Sigmoid colon (tissue), 7 donors: Measurements from ENCODE around the gene GATA5. TPM values are rescaled to one million over a fixed set of nuclear protein-coding genes. Genes with fewer than 3 reads are reported as not detected.

Experiments
- DNase-seq: peaks from one replicate; pipeline ENCODE4 v3.0.0-alpha.2; 2019
- H3K27ac ChIP-seq, 4 donors: fragments of 200-600 bp; sonication (generic); one replicate each; pipeline ENCODE4 v1.5.1; 2016 to 2019; ENCODE audit warnings: mild to moderate bottlenecking in 1 of 4
- H3K27me3 ChIP-seq, 3 donors: fragments of 200-600 bp; sonication (generic); one replicate each; pipeline ENCODE4 v1.5.1; 2019; ENCODE audit warnings: mild to moderate bottlenecking in 1 of 3
- H3K36me3 ChIP-seq, 4 donors: fragments of 200-600 bp; sonication (generic); one replicate each; pipeline ENCODE4 v1.5.1; 2016 to 2019
- H3K4me1 ChIP-seq, 4 donors: fragments of 200-600 bp; sonication (generic); one replicate each; pipeline ENCODE4 v1.5.1; 2017 to 2019
- H3K4me3 ChIP-seq, 4 donors: fragments of 200-600 bp; sonication (generic); one replicate each; pipeline ENCODE4 v1.5.1; 2017 to 2019; ENCODE audit warnings: mild to moderate bottlenecking in 2 of 4, moderate library complexity in 1 of 4
- H3K9me3 ChIP-seq, 4 donors: fragments of 200-600 bp in 3 of 4; sonication (generic) in 3 of 4; one replicate each; pipeline versions ENCODE4 v1.5.1 to v1.6.1; 2013 to 2019
- EP300 ChIP-seq, 4 donors: sonication (generic); formaldehyde crosslinking; IDR thresholded peaks; one replicate each; pipeline ENCODE4 v1.6.1; 2017; ENCODE audit warnings: antibody characterized with exemption in 4 of 4
- POLR2A ChIP-seq, 2 donors: fragments of 450-650 bp; IDR thresholded peaks; one replicate each; pipeline ENCODE4 v1.6.1; 2016; ENCODE audit warnings: antibody characterized with exemption in 2 of 2, mild to moderate bottlenecking in 2 of 2, moderate library complexity in 2 of 2
- POLR2AphosphoS5 ChIP-seq, 4 donors: sonication (generic); formaldehyde crosslinking; IDR thresholded peaks; one replicate each; pipeline ENCODE4 v1.6.1; 2017; ENCODE audit warnings: antibody characterized with exemption in 4 of 4
- WGBS, 2 donors: extraction: QIAGEN DNeasy Blood & Tissue Kit; methylation state at CpG; one replicate each; pipeline ENCODE4 v1.1.7; 2013; 5-methylcytosine and 5-hydroxymethylcytosine counted together
- intact Hi-C: fragments of 100-400 bp; cut with DNase I; formaldehyde crosslinking; loops from one replicate; pipeline ENCODE4 v1.15.1; 2023
- polyA plus RNA-seq, 3 donors: library from polyadenylated mRNA; stranded (reverse); fragments of 200-250 nt; gene quantifications; one replicate each; pipeline ENCODE4 v1.2.3, GENCODE V29; 2013
- total RNA-seq, 4 donors: library from RNA; depleted of rRNA; stranded (reverse); fragments of >200 nt; gene quantifications; one replicate each; pipeline ENCODE4 v1.1.0, GENCODE V29; 2016
- TF ChIP-seq, protein P1 (sequence below), 4 experiments: fragments of 450-650 bp in 3 of 4; fragments of 200-600 bp in 1 of 4; IDR thresholded peaks; one replicate each; pipeline ENCODE4 v1.5.1; 2016 to 2019; ENCODE audit warnings: antibody characterized with exemption in 4 of 4, mild to moderate bottlenecking in 3 of 4, moderate library complexity in 2 of 4
- donor health status: healthy with polysubstance abuse.
- donor health status: Bipolar disorder and iron deficiency.
- donor health status: healthy.

Gene GATA5
- total and polyA plus RNA-seq, 7 donors: 0.03 to 0.36 TPM; not detected in 5

- Histone ChIP-seq H3K4me3 (no peak overlapping the region), H3K9me3 (no peaks in the 10 kb centered on the region), H3K4me1 (peaks cover 0 to 6% (median 2%) of the 10 kb centered on the region in 4 donors), H3K27me3 (no peaks in the 10 kb centered on the region), H3K27ac (no peak overlapping the region), H3K36me3 (no peaks in the 10 kb centered on the region)
- TF ChIP-seq, protein P1, sequence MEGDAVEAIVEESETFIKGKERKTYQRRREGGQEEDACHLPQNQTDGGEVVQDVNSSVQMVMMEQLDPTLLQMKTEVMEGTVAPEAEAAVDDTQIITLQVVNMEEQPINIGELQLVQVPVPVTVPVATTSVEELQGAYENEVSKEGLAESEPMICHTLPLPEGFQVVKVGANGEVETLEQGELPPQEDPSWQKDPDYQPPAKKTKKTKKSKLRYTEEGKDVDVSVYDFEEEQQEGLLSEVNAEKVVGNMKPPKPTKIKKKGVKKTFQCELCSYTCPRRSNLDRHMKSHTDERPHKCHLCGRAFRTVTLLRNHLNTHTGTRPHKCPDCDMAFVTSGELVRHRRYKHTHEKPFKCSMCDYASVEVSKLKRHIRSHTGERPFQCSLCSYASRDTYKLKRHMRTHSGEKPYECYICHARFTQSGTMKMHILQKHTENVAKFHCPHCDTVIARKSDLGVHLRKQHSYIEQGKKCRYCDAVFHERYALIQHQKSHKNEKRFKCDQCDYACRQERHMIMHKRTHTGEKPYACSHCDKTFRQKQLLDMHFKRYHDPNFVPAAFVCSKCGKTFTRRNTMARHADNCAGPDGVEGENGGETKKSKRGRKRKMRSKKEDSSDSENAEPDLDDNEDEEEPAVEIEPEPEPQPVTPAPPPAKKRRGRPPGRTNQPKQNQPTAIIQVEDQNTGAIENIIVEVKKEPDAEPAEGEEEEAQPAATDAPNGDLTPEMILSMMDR (IDR thresholded peaks at IDR 0.05): no peak
- TF ChIP-seq EP300 (IDR thresholded peaks at IDR 0.05) (no peak), POLR2AphosphoS5 (IDR thresholded peaks at IDR 0.05) (no peak)
- intact Hi-C loops: loop anchor here (10.0 kb wide), 1 partner anchor 277 kb away; no protein-coding TSS in a partner anchor
- DNase-seq: no peak
- WGBS, 2 donors: 50 to 61% methylated on average over 7 of the region's 7 CpGs
Observed at GRCh38 chr20:62507323-62507722, 31.5 kb upstream of the GATA5 start.

DNA sequence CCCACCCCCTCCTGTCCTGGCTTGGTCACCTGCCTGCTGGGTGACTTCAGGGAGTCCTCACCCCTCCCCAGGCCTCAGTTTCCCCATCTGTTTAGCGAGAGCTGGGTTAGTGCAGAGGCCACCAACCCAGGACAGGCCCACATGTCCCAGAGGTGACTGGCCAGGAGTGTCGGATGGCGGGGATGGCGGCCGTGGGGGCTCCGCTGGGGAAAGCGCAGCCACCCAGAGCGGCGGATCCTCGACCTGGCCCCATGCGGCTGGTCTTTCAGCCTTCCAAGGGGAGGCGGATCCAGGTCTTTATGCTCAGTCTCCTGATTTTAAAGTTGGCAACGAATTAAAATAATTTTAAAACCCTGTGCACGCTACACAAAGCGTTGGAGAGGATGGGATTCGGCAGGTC is 31.0 kb upstream of the GATA5 start:
- Histone ChIP-seq H3K27me3 (no peaks in the 10 kb centered on the region), H3K9me3 (no peaks in the 10 kb centered on the region), H3K36me3 (no peaks in the 10 kb centered on the region), H3K4me1 (peaks cover 0 to 1% (median 0%) of the 10 kb centered on the region in 4 donors), H3K27ac (no peak overlapping the region), H3K4me3 (no peak overlapping the region)
- intact Hi-C loops: loop anchor here (10.0 kb wide), 1 partner anchor 278 kb away; no protein-coding TSS in a partner anchor
- no peak for DNase-seq
- TF ChIP-seq POLR2AphosphoS5 (IDR thresholded peaks at IDR 0.05) (no peak), POLR2A (IDR thresholded peaks at IDR 0.05) (no peak)
- WGBS, 2 donors: 93 to 95% methylated on average over 16 of the region's 16 CpGs

GRCh38 chr20:62506087-62506486 is 30.3 kb upstream of the GATA5 start:
- TF ChIP-seq, protein P1 (IDR thresholded peaks at IDR 0.05): no peak
- TF ChIP-seq POLR2A (IDR thresholded peaks at IDR 0.05) (no peak), EP300 (IDR thresholded peaks at IDR 0.05) (no peak), POLR2AphosphoS5 (IDR thresholded peaks at IDR 0.05) (no peak)
- intact Hi-C loops: loop anchor here (10.0 kb wide), 1 partner anchor 279 kb away; no protein-coding TSS in a partner anchor
- no peaks in the 10 kb centered on the region for H3K9me3 ChIP-seq
- H3K4me3 ChIP-seq: no peak overlapping the region
- DNase-seq: no peak
- no peaks in the 10 kb centered on the region for H3K27me3 ChIP-seq
- H3K36me3 ChIP-seq: no peaks in the 10 kb centered on the region
- H3K4me1 ChIP-seq: no peaks in the 10 kb centered on the region
- no peak overlapping the region for H3K27ac ChIP-seq
- 66 to 90% methylated on average over 9 of the region's 9 CpGs for WGBS, 2 donors

DNA sequence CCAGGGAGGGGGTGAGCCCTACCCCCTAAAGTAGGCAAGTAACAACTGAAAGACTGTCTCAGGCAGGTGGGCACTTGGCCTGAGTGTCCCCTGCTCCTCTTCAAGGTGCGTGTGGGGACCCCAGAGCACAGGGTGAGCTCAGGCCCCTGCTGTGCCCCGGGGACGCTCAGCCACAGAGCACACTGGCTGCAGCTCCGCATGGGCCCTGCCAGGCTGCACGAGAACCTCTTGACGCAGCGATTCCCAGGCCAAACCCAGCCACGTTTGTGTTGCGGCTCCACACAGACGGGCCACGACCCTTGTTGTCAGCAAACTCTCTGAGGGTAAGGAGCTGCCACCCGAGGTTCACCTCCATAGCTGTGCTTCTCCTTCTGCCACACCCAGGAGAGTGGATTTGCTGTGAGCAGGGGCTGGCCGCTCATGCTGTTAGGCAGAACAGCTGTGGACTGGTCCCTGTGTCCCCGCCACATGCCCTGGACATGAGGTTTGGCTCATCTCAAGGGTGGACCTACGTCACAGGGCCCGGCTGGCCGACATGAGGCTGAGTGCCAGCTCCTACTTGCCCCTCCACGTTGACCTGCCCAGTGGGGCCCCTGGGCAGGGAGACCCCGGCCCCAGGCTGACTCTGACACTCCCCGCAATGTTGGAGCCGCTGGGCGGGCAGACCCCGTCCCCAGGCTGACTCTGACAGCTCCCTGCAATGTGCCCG is 29.7 kb upstream of the GATA5 start:
- Histone ChIP-seq H3K4me3 (no peak overlapping the region), H3K27me3 (no peaks in the 10 kb centered on the region), H3K9me3 (no peaks in the 10 kb centered on the region), H3K36me3 (no peaks in the 10 kb centered on the region), H3K27ac (no peak overlapping the region), H3K4me1 (peaks cover 0 to 1% (median under 1%) of the 10 kb centered on the region in 4 donors)
- WGBS, 2 donors: 78 to 82% methylated on average over 24 of the region's 24 CpGs
- DNase-seq: no peak
- intact Hi-C loops: loop anchor here (10.0 kb wide), 1 partner anchor 279 kb away; no protein-coding TSS in a partner anchor
- TF ChIP-seq POLR2A (IDR thresholded peaks at IDR 0.05) (no peak), EP300 (IDR thresholded peaks at IDR 0.05) (no peak), POLR2AphosphoS5 (IDR thresholded peaks at IDR 0.05) (no peak)
- TF ChIP-seq, protein P1 (IDR thresholded peaks at IDR 0.05): no peak

DNA sequence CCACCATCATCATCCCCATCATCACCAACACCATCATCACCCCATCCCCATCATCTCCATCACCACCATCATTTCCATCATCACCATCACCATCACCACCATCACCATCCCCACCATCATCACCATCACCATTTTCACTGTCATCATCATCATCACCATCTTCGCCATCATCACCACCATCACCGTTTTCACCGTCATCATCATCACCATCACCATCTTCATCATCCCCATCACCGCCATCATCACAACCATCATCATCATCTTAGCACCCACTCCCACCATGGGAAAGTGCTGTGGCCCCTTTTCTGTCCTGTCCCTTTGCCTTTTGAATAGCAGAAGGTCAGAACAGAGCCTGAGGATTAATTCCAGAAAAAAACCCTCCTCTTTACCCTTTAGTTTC is 28.5 kb upstream of the GATA5 start:
- H3K27me3 ChIP-seq: no peaks in the 10 kb centered on the region
- intact Hi-C loops: loop anchor here (10.0 kb wide), 1 partner anchor 280 kb away; no protein-coding TSS in a partner anchor

More for the DNA sequence above, 28.5 kb upstream of the GATA5 start:
- DNase-seq: no peak
- Histone ChIP-seq H3K4me3 (no peak overlapping the region), H3K27ac (no peak overlapping the region), H3K4me1 (peaks cover 0 to 9% (median 6%) of the 10 kb centered on the region in 4 donors), H3K36me3 (no peaks in the 10 kb centered on the region), H3K9me3 (no peaks in the 10 kb centered on the region)
- no peak for TF ChIP-seq POLR2AphosphoS5 (IDR thresholded peaks at IDR 0.05)
- WGBS, 2 donors: 97 to 98% methylated on average over 4 of the region's 4 CpGs
